Body of pancreas (tissue), 4 donors: ENCODE results near the gene CFAP97D1.

Experiments used
- CTCF ChIP-seq, 7 experiments: fragments of 450-650 bp in 4 of 7; fragments of 200-600 bp in 3 of 7; sonication (generic) in 3 of 7; IDR thresholded peaks; one replicate each; pipeline ENCODE4 v1.5.1; 2016 to 2019; ENCODE audit warnings: antibody characterized with exemption in 7 of 7
- POLR2A ChIP-seq, 3 donors: fragments of 450-650 bp; IDR thresholded peaks; one replicate each; pipeline ENCODE4 v1.6.1; 2016; ENCODE audit warnings: antibody characterized with exemption in 3 of 3, mild to moderate bottlenecking in 2 of 3

GRCh38 chr17:43812396-43813265, 32.4 kb downstream of the CFAP97D1 start:
- no peak for TF ChIP-seq CTCF (IDR thresholded peaks at IDR 0.05)
- TF ChIP-seq POLR2A (IDR thresholded peaks at IDR 0.05), result no peak
